Activated T-cell treated with anti-CD3 and anti-CD28 coated beads, Interleukin-2, amount 50 U/mL, for 48 hours (primary cell): Measurements from ENCODE around the gene ITPR2.
"Not testable (repeated sequence)": the region's sequence is repeated elsewhere in the genome, so short reads cannot be mapped to it uniquely, and the experiment has no call there.

Experiments
- DNase-seq, 2 experiments: peaks; one replicate each; pipeline ENCODE4 v3.0.0-alpha.2; 2020

Gene ITPR2

DNA sequence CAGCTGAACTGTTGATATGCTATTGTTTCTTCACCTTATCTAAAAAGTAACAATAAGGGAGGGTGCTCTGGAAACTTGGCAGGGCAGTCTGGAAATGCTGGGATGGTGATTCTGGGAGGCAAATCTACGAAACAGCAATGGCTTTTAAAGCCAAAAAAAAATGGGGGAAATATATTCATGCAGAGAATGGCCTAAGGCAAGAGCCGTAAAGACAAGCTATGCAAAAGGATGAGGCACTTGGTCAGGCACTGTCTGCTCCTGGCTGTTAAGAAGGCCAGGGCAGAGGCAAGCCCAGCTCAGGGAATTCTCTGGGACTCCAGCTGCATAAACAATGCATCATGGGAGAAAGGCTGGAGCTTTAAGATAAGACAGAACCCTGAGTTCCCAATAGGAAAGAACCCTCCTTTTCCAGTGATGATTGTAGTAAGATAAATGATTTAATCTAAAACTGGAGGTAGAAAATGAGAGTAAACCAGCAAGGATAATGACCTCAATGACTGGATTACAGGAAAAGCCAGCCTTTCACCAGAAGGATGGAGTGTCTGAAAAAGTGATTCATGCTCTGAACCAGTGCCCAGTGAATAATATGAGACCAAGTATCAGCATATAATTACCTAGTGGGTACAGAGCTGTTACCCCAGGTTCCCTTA, 46.0 kb downstream of the ITPR2 start:
- no peak for DNase-seq

DNA sequence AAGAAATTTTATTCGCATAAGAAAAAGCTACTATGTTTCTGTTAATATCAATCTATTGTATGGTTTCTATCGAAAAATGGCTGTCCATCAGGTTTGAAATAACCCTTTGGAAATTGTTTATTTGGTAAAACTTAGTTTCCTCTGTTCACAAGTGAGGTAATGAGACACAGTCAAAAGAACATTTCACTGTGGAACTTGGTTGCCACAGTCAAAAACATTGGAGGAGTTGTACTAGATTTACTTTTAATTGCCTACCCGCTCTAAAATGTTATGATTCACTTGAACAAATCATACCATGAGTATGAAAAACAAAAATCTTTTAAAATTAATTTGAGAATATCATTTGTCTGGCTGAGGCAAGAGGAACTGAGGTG, 46.5 kb downstream of the ITPR2 start:
- no peak for DNase-seq

- not testable (repeated sequence) for DNase-seq
Observed at GRCh38 chr12:26783816-26784379, 49.1 kb downstream of the ITPR2 start.

GRCh38 chr12:26783131-26783526, 49.9 kb downstream of the ITPR2 start:
- no peak for DNase-seq

DNA sequence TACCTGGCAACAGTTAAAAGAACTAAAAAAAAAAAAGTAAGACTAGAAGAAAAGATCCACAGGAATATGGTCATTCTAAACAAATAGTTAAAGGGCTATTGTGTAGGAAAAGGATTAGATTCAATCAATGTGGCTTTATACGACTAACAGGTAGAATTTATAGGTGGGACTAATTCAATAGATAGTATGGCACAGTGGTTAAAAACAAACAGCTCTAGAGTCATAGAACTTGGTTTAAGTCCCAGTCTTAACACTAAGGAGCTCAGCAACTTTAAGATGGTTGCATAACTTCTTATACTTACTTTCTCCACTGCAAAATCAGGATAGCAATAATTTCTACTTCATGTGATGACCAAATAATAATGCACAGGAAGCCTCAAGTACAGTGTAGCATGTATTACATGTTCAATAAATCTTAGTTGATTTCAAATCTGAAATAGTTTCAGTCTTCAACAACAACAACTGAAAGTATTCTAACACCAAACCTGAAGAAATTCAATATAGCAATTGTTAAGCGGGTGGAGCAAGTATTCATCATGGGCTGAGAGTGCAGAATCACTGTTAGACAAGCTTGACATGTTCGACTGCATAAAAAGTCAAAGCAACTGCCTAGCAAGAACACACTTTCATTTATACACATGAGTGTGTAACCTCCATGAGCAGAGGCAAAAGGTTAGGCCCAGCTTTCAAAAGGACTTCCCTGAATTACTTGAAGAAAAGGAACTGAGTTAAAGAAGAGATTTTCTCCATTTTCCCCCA, 50.4 kb downstream of the ITPR2 start:
- no peak for DNase-seq

DNA sequence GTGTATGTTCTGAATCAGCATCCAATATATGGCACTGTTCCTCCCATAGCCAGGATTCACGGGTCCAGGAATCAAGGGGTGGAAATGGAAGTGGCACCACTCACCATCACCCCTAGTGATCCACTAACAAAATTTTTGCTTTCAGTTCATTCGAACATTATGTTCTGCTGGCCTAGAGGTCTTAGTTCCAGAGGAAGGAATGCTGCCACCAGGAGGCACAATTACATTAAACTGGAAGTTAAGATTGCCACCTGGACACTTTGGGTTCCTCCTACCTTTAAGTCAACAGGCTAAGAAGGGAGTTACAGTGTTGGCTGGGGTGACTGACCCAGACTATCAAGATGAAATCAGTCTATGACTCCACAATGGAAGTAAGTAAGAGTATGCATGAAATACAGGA, 52.3 kb downstream of the ITPR2 start:
- DNase-seq = not testable (repeated sequence)

- DNase-seq = not testable (repeated sequence)
Observed at GRCh38 chr12:26778173-26778775, 54.7 kb downstream of the ITPR2 start.

DNA sequence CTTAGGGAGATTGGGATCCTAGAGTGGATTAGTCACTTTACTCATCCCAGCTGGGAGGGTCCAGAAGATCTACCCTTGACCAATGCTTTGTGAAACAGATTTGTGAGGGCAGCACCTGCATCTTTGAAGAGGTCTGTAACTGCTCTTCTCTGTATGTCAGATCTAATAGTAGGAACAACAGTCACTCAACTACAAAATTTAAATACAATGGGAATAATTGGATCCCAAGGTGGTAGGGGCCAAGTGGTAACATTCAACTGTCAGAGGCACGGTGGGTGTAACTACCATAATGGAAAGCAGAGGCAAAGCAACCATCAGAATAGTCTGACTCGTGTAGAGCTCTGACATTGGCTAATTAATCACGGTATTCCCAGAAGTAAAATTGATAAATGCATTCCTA, 55.8 kb downstream of the ITPR2 start:
- no peak for DNase-seq

DNA sequence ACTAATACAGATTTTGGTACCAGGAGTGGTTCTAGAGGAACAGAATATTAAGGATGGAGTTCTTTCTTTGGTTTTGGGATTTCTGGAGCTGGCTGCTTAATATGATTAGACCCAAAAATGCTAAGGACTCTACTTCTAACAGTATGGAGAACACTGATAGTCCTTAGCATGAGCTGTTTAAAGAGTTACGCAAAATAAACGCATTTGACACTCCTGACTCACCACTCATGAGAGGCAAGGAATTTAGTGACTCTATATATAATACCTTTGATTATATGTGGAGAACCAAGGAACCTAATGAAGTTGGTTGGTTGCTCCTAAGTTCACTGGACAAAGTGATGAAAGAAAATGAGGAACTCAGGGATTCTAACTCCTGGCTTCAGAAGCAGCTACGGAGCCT, 57.0 kb downstream of the ITPR2 start:
- DNase-seq = not testable (repeated sequence)

DNA sequence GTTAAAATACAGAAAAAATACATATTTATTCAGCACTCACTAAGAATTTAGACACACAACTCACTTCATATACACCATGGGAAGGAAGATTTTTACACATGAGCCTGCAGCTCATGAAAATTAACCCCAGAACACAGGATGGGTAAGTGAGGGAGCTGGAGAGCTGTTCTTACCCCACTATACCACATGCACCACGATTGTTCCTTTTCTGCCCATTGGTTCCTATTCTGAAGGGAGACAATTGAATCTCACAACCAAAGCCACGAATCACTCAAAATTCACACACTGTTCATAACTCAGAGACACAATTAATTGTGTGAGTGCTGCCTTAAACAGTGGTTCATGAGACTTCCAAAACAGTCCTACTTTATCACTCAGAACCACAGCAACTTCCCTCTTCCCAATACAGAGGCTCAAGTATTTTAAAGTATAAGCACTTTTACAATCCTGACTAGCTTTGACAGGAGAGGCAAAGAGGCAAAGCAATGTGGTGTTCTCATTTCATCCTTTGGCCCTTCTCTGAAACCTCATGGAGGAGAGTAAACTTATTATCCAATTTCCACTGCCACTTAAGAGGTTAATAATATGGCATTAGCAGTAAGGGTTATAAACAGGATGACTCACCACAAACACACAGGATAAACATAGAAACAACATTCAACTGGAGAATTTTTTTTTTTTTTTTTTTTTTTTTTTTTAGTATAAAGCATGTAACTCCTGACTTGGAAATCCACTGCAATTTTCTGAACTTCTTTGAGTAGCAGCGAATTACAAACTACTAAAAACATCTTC, 59.5 kb downstream of the ITPR2 start:
- no peak for DNase-seq

GRCh38 chr12:26771861-26772260, 61.1 kb downstream of the ITPR2 start:
- no peak for DNase-seq

DNA sequence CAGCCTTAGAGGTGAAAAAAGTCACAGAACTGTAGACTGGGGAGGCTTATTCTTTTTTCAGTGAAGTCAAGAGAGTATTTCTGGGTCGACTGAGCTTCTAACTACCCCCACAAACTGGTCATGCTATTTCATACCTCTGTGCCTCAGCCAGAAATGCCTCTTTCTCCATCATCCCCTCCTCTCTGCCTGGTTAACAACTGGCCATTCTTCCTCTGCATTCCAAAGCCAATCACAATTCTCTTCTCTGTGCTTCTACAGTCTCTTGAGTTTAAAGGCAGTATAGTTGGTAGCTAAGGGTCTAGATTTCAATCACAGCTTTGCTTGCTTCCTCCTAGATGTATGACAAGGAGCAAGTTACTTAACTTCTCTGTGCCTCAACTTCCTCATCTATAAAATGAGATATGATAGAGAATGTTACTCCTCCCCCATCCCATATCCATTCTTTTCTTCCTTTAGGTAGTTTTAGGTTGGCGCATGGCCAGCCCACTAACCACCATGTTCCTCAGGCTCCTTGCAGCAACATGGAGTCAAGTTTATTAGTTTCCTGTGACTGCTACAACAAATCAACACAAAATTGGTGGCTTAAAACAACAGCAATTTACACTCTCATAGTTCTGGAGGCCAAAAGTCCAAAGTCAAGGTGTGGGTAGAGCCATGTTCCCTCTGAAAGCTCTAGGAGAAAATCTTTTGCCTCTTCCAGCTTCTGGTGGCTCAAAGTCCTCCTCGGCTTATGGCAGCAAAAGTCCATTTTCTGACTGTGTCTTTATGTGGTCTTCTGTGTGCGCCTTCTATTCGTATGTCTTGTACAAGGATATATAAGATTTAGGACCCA, 62.5 kb downstream of the ITPR2 start:
- DNase-seq = no peak

DNA sequence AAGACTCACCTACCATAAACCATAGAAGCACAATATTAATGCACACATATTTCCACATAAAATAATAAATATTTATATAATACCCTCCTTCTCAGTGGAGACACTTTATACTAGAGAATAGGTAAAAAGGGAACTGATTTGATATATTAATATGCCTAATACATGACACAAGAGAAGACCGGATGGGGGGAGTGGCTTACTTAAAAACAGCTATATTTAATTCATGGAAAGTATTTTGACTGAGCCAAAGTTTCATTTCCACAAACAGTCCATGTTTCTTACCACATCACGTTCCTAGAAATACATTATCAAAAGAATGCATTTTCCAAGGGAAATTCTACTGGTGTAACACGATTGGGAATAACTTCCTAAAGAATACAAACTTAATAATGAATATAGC, 63.4 kb downstream of the ITPR2 start:
- no peak for DNase-seq

GRCh38 chr12:26768611-26769603, 64.1 kb downstream of the ITPR2 start:
- no peak for DNase-seq

DNA sequence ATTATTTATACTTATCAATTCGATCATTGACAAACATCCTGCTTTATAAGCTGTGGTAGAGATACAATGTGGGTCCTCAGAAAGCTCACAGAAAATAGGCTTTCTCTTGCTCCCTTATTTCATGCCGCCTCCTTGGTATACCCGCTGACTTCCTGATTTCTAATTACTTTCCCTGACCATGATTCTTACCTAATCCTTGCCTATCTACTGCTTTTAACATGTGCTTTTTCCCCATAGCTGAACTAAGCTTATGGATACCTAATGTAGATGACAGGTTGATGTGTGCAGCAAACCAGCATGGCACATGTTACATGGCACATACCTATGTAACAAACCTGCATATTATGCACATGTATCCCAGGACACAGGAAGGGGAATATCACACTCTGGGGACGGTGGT, 65.1 kb downstream of the ITPR2 start:
- DNase-seq = no peak

GRCh38 chr12:26767116-26767515, 65.9 kb downstream of the ITPR2 start:
- no peak for DNase-seq

GRCh38 chr12:26762186-26762585, 70.8 kb downstream of the ITPR2 start:
- DNase-seq = no peak

- no peak for DNase-seq
Observed at GRCh38 chr12:26761775-26762174, 71.2 kb downstream of the ITPR2 start.

DNA sequence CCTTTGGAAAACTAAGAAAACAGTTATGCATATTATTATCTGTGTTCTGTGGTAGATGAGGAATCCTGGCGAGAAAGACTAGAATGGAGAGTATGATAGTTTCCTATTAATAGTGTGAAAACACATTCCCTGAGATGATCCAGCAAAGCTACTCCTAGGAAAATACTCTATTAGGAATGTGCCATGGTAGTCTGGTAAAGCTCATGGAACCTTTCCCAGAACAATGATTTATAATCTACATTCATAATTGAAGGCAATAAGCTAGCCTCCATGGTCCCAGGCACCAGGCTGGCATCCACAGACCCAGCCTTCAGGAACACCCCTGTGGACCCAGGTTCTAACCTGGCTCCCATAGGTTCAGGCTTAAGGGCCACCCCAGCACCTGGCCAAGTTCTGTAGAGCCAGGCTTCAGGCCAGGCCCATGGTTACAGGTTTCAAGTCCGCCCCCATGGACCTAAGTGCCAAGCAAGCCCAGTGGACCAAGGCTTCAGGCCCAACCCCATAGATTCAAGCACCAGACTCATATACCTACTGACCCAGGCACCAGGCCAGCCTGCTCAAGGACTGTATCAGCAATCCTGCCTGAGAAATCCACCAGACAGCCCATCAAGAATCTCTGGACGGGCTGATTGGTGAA, 72.2 kb downstream of the ITPR2 start:
- DNase-seq = no peak

DNA sequence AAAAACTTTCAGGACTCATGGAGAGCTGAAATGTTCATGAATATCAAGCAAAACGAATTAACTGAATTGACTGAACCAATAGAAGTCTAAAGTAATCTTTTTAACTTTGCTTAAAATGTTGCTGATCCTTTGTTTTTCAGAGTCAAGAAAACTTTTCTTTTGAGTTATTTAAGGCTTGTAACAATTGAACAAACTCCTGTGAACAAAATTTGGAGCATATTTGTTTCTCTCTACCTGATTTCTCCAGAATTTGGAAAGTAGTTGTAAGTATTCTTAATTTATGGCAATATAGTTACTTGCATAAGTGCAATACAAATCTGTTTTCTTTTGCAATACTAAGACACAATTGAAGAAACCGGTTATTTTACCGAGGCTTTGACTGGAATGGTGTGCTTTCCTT, 77.6 kb downstream of the ITPR2 start:
- DNase-seq = not testable (repeated sequence)
